HG03439 (cell line): Measurements from ENCODE around the gene PNKD.
A peak's percentile ranks its signal among the peaks of the same experiment; 100 is the strongest.
"Not testable (repeated sequence)": the region's sequence is repeated elsewhere in the genome, so short reads cannot be mapped to it uniquely, and the experiment has no call there.

Source experiments
- ATAC-seq: cut with Tn5 transposase; IDR thresholded peaks from one replicate; pipeline ENCODE4 v1.9.1; 2021; ENCODE audit warnings: mild to moderate bottlenecking, moderate library complexity; ENCODE audit not compliant: unreplicated experiment

PNKD gene

GRCh38 chr2:218291318-218292047 is 21.2 kb downstream of the PNKD start:
- ATAC-seq = no peak

- ATAC-seq = peak; percentile 69
Measured at GRCh38 chr2:218292048-218293014, 22.0 kb downstream of the PNKD start, which contains the start of gene TMBIM1. Gene TMBIM1 (minus strand): TSS chr2:218292503. CDS start chr2:218282141, 10,362 bp downstream.

GRCh38 chr2:218293715-218294429 is 23.6 kb downstream of the PNKD start:
- ATAC-seq = no peak

- no peak for ATAC-seq
Measured at GRCh38 chr2:218294430-218295022, 24.2 kb downstream of the PNKD start.

- no peak for ATAC-seq
Measured at GRCh38 chr2:218295029-218295428, 24.7 kb downstream of the PNKD start.

- no peak for ATAC-seq
Measured at GRCh38 chr2:218296200-218296599, 25.9 kb downstream of the PNKD start.

- ATAC-seq = no peak
Measured at GRCh38 chr2:218296847-218297246, 26.5 kb downstream of the PNKD start.

- ATAC-seq = no peak
Measured at GRCh38 chr2:218298314-218298875, 28.1 kb downstream of the PNKD start.

- ATAC-seq = no peak
Measured at GRCh38 chr2:218300141-218300540, 29.8 kb downstream of the PNKD start.

- peak; percentile 81 for ATAC-seq
Measured at GRCh38 chr2:218301176-218301819, 31.0 kb downstream of the PNKD start.

- no peak for ATAC-seq
Measured at GRCh38 chr2:218305383-218305782, 35.1 kb downstream of the PNKD start.

- no peak for ATAC-seq
Measured at GRCh38 chr2:218306184-218306920, 36.0 kb downstream of the PNKD start.

- no peak for ATAC-seq
Measured at GRCh38 chr2:218307415-218308090, 37.2 kb downstream of the PNKD start.

- no peak for ATAC-seq
Measured at GRCh38 chr2:218310853-218311540, 40.7 kb downstream of the PNKD start.

GRCh38 chr2:218311541-218312266 is 41.4 kb downstream of the PNKD start:
- not testable (repeated sequence) for ATAC-seq

GRCh38 chr2:218312267-218312756 is 42.0 kb downstream of the PNKD start:
- no peak for ATAC-seq

- no peak for ATAC-seq
Measured at GRCh38 chr2:218313356-218313755, 43.0 kb downstream of the PNKD start.
